IPS-18a (cell line): Measurements from ENCODE around the gene SLC44A4.
"Not testable (repeated sequence)": the region's sequence is repeated elsewhere in the genome, so short reads cannot be mapped to it uniquely, and the experiment has no call there.

Experiments
- H3K27ac ChIP-seq: one replicate; pipeline ENCODE4 v1.5.1; 2013; ENCODE audit warnings: low read length
- H3K27me3 ChIP-seq: one replicate; pipeline ENCODE4 v1.6.1; 2013; ENCODE audit warnings: mild to moderate bottlenecking, low read length; ENCODE audit not compliant: control insufficient read depth, insufficient read depth
- H3K36me3 ChIP-seq: one replicate; pipeline ENCODE4 v1.6.1; 2013; ENCODE audit warnings: low read depth, low read length; ENCODE audit not compliant: control insufficient read depth
- H3K4me1 ChIP-seq: one replicate; pipeline ENCODE4 v1.6.1; 2013; ENCODE audit warnings: low read depth, low read length; ENCODE audit not compliant: control insufficient read depth
- H3K4me3 ChIP-seq: one replicate; pipeline ENCODE4 v1.5.1; 2013; ENCODE audit warnings: low read length
- H3K9ac ChIP-seq: one replicate; pipeline ENCODE4 v1.6.1; 2013; ENCODE audit warnings: mild to moderate bottlenecking, low read length, moderate library complexity
- H3K9me3 ChIP-seq: one replicate; pipeline ENCODE4 v1.6.1; 2013; ENCODE audit warnings: low read depth, low read length; ENCODE audit not compliant: control insufficient read depth

SLC44A4 gene

DNA sequence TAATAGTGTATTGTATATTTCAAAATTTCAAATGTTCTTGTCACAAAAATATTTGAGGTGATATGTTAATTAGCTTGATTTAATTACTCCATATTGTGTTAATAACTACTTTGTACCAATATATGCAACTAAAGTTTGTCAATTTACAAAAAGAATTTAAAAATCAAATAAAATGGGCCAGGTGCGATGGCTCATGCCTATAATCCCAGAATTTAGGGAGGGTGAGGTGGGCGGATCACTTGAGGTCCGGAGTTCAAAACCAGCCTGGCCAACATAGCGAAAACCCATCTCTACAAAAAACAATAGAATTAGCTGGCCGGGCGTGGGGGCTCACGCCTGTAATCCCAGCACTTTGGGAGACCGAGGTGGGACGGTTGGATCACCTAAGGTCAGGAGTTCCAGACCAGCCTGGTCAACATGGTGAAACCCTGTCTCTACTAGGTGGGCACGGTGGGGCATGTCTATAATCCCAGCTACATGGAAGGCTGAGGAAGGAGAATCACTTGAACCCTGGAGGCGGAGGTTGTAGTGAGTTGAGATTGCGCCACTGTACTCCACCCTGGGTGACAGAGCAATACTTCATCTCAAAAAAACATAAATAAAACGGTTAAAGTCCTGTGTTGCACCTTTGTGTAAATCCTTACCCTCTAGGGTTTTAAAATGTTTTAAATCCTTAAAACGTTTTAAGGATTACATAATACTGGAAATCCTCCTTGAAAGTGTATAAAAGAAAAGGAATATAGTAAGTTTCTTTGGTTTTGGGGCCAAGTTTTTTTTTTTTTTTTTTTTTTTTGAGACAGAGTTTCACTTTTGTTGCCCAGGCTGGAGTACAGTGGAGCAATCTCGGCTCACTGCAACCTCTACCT is 47.2 kb downstream of the SLC44A4 start:
- peaks cover 1% of the 10 kb centered on the region for H3K4me1 ChIP-seq
- H3K27me3 ChIP-seq, result no peaks in the 10 kb centered on the region
- peaks cover 8% of the 10 kb centered on the region for H3K36me3 ChIP-seq
- H3K27ac ChIP-seq, result no peak overlapping the region
- H3K9ac ChIP-seq, result no peak overlapping the region
- no peaks in the 10 kb centered on the region for H3K9me3 ChIP-seq
- peak overlapping the region; percentile 67 for H3K4me3 ChIP-seq

DNA sequence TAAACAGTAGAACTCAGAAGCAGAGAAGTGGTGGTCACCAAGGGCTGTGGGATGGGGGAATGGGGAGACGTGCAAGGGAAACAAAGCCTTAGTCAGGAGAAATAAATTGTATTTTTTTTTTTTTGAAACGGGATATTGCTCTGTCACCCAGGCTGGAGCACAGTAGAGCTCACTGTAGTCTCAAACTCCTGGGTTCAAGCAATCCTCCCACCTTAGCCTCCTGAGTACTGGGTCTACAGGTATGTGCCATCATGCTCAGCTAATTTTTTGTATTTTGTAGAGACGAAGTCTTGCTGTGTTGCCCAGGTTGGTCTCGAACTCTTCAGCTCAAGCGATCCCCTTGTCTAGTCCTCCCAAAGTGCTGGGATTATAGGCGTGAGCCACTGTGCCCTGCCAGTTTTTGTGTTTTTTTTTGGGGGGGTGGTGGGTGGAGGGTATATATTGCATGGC is 47.9 kb downstream of the SLC44A4 start:
- peaks cover 6% of the 10 kb centered on the region for H3K4me1 ChIP-seq
- H3K9ac ChIP-seq, result peak overlapping the region; percentile 58
- peak overlapping the region; percentile 67 for H3K4me3 ChIP-seq
- H3K27me3 ChIP-seq, result no peaks in the 10 kb centered on the region
- H3K36me3 ChIP-seq, result peaks cover under 1% of the 10 kb centered on the region
- H3K9me3 ChIP-seq, result no peaks in the 10 kb centered on the region
- no peak overlapping the region for H3K27ac ChIP-seq

DNA sequence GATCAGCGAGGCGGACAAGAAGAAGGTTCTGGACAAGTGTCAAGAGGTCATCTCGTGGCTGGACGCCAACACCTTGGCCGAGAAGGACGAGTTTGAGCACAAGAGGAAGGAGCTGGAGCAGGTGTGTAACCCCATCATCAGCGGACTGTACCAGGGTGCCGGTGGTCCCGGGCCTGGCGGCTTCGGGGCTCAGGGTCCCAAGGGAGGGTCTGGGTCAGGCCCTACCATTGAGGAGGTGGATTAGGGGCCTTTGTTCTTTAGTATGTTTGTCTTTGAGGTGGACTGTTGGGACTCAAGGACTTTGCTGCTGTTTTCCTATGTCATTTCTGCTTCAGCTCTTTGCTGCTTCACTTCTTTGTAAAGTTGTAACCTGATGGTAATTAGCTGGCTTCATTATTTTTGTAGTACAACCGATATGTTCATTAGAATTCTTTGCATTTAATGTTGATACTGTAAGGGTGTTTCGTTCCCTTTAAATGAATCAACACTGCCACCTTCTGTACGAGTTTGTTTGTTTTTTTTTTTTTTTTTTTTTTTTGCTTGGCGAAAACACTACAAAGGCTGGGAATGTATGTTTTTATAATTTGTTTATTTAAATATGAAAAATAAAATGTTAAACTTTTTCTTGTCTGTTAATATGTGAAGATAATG is 49.0 kb downstream of the SLC44A4 start:
- Histone ChIP-seq H3K9me3 (no peaks in the 10 kb centered on the region), H3K27ac (no peak overlapping the region), H3K9ac (peak overlapping the region; percentile 58), H3K27me3 (no peaks in the 10 kb centered on the region), H3K4me1 (peaks cover 15% of the 10 kb centered on the region), H3K4me3 (peak overlapping the region; percentile 67), H3K36me3 (no peaks in the 10 kb centered on the region)

DNA sequence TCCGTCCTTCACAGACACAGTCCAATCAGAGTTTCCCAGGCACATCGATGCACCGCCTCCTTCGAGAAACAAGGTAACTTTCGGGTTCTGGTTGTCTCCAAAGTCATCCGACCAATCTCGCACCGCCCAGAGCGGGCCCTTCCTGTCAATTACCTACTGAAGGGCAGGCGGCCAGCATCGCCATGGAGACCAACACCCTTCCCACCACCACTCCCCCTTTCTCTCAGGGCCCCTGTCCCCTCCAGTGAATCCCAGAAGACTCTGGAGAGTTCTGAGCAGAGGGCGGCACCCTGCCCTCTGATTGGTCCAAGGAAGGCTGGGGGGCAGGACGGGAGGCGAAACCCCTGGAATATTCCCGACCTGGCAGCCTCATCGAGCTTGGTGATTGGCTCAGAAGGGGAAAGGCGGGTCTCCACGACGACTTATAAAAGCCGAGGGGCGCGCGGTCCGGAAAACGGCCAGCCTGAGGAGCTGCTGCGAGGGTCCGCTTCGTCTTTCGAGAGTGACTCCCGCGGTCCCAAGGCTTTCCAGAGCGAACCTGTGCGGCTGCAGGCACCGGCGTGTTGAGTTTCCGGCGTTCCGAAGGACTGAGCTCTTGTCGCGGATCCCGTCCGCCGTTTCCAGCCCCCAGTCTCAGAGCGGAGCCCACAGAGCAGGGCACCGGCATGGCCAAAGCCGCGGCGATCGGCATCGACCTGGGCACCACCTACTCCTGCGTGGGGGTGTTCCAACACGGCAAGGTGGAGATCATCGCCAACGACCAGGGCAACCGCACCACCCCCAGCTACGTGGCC is 51.3 kb downstream of the SLC44A4 start, which contains the start of gene HSPA1B:
TSS of gene HSPA1B (plus strand) at position 453 of the 794 bp plus-strand sequence. CDS start at position 666, 213 bp downstream.
- Histone ChIP-seq H3K4me1 (peaks cover 19% of the 10 kb centered on the region), H3K9ac (peak within 1 kb of the TSS; percentile 61), H3K36me3 (no peaks in the 10 kb centered on the region), H3K9me3 (no peaks in the 10 kb centered on the region), H3K4me3 (peak within 1 kb of the TSS; percentile 70), H3K27me3 (no peaks in the 10 kb centered on the region), H3K27ac (peak within 1 kb of the TSS; percentile 74)

DNA sequence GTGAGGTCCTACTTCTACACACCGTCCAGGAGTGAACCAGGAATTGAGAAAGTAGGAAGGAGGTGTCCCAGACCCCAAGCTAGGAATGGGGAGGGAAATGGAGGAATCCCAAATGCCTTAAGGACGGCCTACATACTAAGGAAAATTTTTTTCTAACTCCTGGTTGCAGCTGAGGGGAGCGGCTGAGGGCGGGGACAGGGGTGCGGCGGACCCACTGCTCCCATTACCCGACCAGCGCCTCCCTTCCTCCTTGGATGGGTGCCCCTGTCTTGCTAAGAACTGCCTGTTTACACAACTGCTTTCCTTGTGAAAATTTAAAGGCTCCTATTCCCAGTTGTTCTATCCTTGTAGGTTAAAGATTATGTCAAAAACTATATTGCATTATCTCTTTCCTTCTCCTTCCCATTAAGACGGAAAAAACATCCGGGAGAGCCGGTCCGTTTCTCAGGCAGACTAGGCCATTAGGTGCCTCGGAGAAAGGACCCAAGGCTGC is 52.0 kb downstream of the SLC44A4 start:
- Histone ChIP-seq H3K27ac (peak overlapping the region; percentile 74), H3K36me3 (no peaks in the 10 kb centered on the region), H3K9ac (peak overlapping the region; percentile 61), H3K9me3 (no peaks in the 10 kb centered on the region), H3K27me3 (no peaks in the 10 kb centered on the region), H3K4me1 (peaks cover 21% of the 10 kb centered on the region), H3K4me3 (peak overlapping the region; percentile 60)

DNA sequence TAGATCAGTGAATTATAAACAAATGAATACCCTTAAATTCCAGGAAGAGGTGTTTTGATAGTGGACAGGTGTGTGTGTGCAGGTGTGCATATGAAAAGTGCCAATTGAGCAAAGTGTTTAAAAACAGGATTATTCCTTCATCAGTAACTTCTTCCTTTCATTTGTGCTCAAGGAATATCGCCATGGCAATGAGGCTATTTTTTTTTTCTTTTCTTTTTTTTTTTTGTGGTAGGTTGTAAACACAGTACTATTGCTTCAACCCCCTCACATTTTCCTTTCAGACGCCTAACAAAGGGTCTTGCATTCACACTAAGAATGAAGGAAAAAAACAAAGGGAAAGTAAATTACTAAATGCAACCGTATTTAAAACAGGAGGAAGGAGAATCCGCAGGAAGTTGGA is 53.2 kb downstream of the SLC44A4 start:
- no peaks in the 10 kb centered on the region for H3K9me3 ChIP-seq
- H3K36me3 ChIP-seq, result no peaks in the 10 kb centered on the region
- H3K9ac ChIP-seq, result peak overlapping the region; percentile 6
- no peak overlapping the region for H3K4me3 ChIP-seq
- no peaks in the 10 kb centered on the region for H3K27me3 ChIP-seq
- peaks cover 21% of the 10 kb centered on the region for H3K4me1 ChIP-seq
- H3K27ac ChIP-seq, result peak overlapping the region; percentile 25

DNA sequence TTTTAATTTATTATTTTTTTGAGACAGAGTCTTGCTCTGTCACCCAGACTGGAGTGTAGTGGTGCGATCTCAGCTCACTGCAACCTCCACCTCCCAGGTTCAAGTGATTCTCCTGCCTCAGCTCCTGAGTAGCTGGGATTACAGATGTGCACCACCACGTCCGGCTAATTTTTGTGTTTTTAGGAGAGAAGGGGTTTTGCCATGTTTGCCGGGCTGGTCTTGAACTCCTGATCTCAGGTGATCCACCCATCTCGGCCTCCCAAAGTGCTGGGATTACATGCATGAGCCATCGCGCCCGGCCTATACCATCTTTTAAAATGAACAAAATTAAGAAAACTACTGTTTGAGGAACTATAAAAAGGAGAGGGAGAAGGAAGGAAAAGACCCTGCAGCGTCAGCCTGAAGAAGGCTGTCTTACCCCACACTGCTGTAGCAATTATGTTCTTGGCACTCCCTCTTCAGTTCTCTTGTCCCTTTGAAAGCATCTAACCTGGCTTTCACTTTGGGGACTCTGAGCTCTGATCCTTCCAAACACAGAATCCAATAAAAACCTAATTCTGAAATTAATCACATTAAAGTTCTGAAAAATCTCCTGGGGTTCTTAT is 55.1 kb downstream of the SLC44A4 start:
- H3K4me1 ChIP-seq, result peaks cover 21% of the 10 kb centered on the region
- H3K9ac ChIP-seq, H3K4me3 ChIP-seq, H3K9me3 ChIP-seq, H3K36me3 ChIP-seq, H3K27me3 ChIP-seq, H3K27ac ChIP-seq: not testable (repeated sequence)

DNA sequence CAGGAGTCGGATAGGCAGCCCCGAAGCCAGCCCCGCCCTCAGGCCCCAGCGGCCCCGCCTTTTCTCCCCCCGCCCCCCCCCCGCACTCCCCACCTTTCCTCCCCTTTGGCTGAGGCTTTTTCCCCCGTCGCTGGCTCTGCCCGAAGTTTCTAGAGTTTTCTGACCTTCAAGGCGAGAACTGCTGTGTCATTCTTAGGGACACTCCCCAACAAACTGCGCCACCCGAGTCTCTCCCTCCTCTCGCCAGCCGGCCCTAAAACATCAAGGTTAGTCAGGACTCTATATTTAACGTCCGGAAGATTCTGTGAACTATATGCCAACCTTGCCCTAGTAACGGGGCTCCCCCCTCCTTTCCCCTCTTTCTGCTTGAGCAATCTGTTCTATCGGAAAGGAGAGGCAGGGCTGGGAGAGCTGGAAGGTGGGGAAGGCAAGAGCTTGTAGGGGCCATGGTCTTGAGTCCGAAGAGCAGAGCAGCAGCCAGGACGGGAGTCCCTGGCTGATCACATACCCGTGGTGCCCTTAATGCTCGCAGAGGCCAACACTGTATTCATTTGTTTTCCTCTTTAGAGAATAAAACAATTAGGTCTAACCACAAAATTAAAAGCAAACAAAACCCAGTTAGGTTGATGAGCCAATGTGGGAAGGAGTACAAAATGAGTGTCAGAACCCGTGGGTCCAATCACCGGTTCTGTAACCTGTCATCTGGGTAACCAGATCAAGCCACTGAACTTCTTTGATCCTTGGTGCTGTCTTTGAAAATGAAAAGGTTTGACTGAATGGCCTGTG is 56.6 kb downstream of the SLC44A4 start:
- H3K4me3 ChIP-seq, result peak overlapping the region; percentile 93
- no peaks in the 10 kb centered on the region for H3K36me3 ChIP-seq
- no peaks in the 10 kb centered on the region for H3K9me3 ChIP-seq
- H3K9ac ChIP-seq, result peak overlapping the region; percentile 91
- H3K27ac ChIP-seq, result peak overlapping the region; percentile 93
- peaks cover 25% of the 10 kb centered on the region for H3K4me1 ChIP-seq
- no peaks in the 10 kb centered on the region for H3K27me3 ChIP-seq

DNA sequence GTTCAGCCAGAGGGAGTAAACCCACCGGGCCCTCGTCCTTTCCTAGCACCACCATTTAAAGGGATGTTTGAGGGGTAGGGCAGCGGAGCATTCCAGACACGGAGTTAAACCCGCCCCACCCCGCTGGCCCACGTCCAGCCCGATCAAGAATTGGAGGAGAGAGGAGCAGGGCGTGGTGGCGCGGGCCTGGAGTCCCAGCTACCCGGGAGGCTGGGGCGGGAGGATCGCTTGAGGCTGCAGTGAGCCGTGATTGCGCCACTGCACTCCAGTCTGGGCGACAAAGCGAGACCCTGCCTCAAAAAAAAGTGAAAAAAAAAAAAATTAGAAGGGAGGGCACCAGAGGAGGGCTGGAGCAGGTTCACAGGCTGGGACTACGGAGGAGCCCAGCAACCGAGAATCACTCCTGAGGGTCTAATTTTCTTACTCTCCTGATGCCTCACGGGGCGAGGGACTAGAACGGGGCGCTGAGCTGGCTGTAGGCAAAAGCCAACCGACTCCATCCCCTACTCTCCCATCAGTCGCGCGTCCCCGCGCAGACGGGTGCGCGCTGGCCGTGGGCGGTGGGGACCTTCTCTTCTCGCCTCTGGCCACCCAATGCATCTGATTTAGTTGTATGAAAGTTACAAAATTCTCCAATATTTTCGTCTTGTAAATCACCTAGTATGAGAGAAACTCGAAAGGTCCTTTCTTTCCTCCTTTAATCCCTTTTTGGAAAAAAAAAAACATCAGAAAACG is 57.3 kb downstream of the SLC44A4 start:
- H3K9me3 ChIP-seq, result no peaks in the 10 kb centered on the region
- peaks cover 22% of the 10 kb centered on the region for H3K4me1 ChIP-seq
- no peaks in the 10 kb centered on the region for H3K27me3 ChIP-seq
- H3K4me3 ChIP-seq, result peak overlapping the region; percentile 93
- H3K27ac ChIP-seq, result peak overlapping the region; percentile 70
- H3K9ac ChIP-seq, result peak overlapping the region; percentile 91
- no peaks in the 10 kb centered on the region for H3K36me3 ChIP-seq

DNA sequence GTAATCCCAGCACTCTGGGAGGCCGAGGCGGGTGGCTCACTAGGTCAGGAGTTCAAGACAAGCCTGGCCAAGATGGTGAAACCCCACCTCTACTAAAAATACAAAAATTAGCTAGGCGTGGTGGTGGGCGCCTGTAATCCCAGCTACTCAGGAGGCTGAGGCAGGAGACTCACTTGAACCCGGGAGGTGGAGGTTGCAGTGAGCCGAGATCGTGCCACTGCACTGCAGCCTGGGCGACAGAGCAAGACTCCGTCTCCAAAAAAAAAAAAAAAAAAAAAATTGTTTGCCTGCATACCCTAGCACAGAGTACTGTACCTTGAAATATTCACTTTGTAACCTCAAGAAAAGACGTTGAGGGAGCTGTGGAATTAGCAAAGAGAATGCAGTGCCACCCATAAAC is 58.4 kb downstream of the SLC44A4 start:
- H3K4me3 ChIP-seq, H3K27ac ChIP-seq, H3K36me3 ChIP-seq, H3K9ac ChIP-seq, H3K9me3 ChIP-seq, H3K27me3 ChIP-seq: not testable (repeated sequence)
- H3K4me1 ChIP-seq, result peaks cover 14% of the 10 kb centered on the region
